Lung (tissue), 12 donors: ENCODE data around the gene PRXL2B. TPM values are rescaled to one million over a fixed set of nuclear protein-coding genes. Genes with fewer than 3 reads are reported as not detected.

ENCODE experiments used
- ATAC-seq: fragments of 200-7000 bp; cut with Tn5 transposase; one replicate; pipeline ENCODE4 v1.9.1; 2020; ENCODE audit warnings: moderate number of reproducible peaks; ENCODE audit not compliant: insufficient read depth, low FRiP score
- DNase-seq, 3 donors: peaks; one replicate each; pipeline ENCODE4 v3.0.0-alpha.2; 2013 to 2017
- H3K27ac ChIP-seq, 2 donors: one replicate each; pipeline ENCODE4 v1.5.1; 2013; ENCODE audit warnings: mild to moderate bottlenecking in 2 of 2, moderate library complexity in 2 of 2, control low read depth in 1 of 2, inconsistent platforms in 1 of 2, low read depth in 1 of 2, low read length in 1 of 2
- H3K27me3 ChIP-seq, 3 donors: one replicate each; pipeline ENCODE4 v1.5.1; 2013; ENCODE audit warnings: low read length in 2 of 3; ENCODE audit not compliant: control insufficient read depth in 3 of 3, insufficient read depth in 3 of 3
- H3K36me3 ChIP-seq, 4 donors: one replicate each; pipeline ENCODE4 v1.5.1; 2013; ENCODE audit warnings: low read length in 4 of 4, mild to moderate bottlenecking in 1 of 4, moderate library complexity in 1 of 4; ENCODE audit not compliant: control insufficient read depth in 4 of 4, insufficient read depth in 4 of 4
- H3K4me1 ChIP-seq, 5 donors: one replicate each; pipeline ENCODE4 v1.5.1; 2013; ENCODE audit warnings: low read length in 5 of 5, mild to moderate bottlenecking in 2 of 5, moderate library complexity in 1 of 5; ENCODE audit not compliant: control insufficient read depth in 5 of 5, insufficient read depth in 5 of 5
- H3K4me3 ChIP-seq: one replicate; pipeline ENCODE4 v1.5.1; 2013; ENCODE audit warnings: mild to moderate bottlenecking, control low read depth, moderate library complexity
- H3K9ac ChIP-seq, 2 donors: one replicate each; pipeline ENCODE4 v1.5.1; 2013; ENCODE audit warnings: low read length in 2 of 2, control low read depth in 1 of 2; ENCODE audit not compliant: insufficient read depth in 1 of 2
- H3K9me3 ChIP-seq, 4 donors: one replicate each; pipeline ENCODE4 v1.5.1; 2013; ENCODE audit warnings: low read length in 3 of 4, mild to moderate bottlenecking in 1 of 4, moderate library complexity in 1 of 4; ENCODE audit not compliant: control insufficient read depth in 4 of 4, insufficient read depth in 3 of 4
- WGBS, 2 donors: extraction: QIAGEN DNeasy Blood & Tissue Kit; methylation state at CpG; one replicate each; pipeline ENCODE4 v1.1.7; 2013; 5-methylcytosine and 5-hydroxymethylcytosine counted together
- polyA plus RNA-seq, 2 donors: library from polyadenylated mRNA; stranded (reverse); fragments of 200-250 nt; gene quantifications; one replicate each; pipeline ENCODE4 v1.2.1, GENCODE V29; 2013
- total RNA-seq, 2 donors: library from RNA; depleted of rRNA in 1 of 2; stranded (reverse); fragments of >200 nt in 1 of 2; gene quantifications; one replicate each; pipeline ENCODE4 v1.2.1, GENCODE V29; 2014 to 2021
- TF ChIP-seq, protein P1 (sequence below): IDR thresholded peaks from 2 replicates; pipeline ENCODE4 v1.5.1; 2012; ENCODE audit warnings: mild to moderate bottlenecking; ENCODE audit errors: control extremely low read depth, extremely low read depth
- donor health status: control.
- donor health status: control.
- donor health status: Bipolar disorder and iron deficiency.
- donor health status: healthy.
- donor health status: DM: yes; HTN: yes; CAD: no.

PRXL2B gene
- total and polyA plus RNA-seq, 4 donors = 17.8 to 39.8 (median 27.0) TPM

DNA sequence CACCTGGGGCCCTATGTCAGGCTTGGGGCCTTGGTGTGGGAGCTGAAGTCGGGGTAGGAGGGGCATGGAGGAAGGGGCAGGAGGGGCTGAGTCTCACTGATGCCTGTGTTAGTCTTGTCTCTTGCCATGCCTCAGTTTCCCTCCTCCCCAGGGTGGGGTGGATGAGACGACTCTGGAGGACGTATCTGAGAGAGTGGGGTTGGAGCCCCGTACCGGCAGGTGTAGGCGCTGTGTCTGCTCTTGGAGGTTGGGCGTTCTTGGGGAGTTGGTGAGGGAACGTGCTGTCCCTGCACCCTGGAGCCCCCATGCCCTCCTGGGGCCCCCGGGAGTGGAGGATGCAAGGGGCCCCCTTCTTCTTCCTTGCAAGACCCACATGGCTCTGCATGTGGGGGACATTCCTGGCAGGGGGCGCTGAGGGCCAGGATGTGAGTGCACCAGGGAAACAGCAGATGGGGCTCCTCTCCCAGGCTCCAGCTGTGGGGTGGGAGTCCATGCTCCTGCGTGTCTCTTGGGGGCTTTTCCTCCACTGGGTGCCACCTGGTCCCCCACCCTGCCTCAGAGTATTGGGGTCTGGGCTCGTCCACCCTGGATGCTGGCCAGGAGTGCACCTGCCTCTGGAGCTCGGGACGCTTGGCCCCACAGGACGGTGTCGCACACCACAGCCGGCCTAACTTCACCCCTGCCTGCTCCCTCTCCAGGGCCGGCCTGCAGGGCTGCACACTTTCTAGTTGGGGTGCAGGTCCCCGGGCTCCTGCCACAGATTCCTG, 31.8 kb upstream of the PRXL2B start:
- H3K27ac ChIP-seq = peak overlapping the region in 1 of 2 donors; percentile 95
- WGBS, 2 donors = 37 to 48% methylated on average over 18 to 19 of the region's 19 CpGs
- H3K27me3 ChIP-seq = no peaks in the 10 kb centered on the region
- peaks cover 0 to 15% (median 0%) of the 10 kb centered on the region in 4 donors for H3K36me3 ChIP-seq
- no peak overlapping the region for H3K9ac ChIP-seq
- H3K4me3 ChIP-seq = no peak overlapping the region
- H3K4me1 ChIP-seq = peaks cover 0 to 32% (median 16%) of the 10 kb centered on the region in 5 donors
- H3K9me3 ChIP-seq = no peaks in the 10 kb centered on the region
- TF ChIP-seq, protein P1, sequence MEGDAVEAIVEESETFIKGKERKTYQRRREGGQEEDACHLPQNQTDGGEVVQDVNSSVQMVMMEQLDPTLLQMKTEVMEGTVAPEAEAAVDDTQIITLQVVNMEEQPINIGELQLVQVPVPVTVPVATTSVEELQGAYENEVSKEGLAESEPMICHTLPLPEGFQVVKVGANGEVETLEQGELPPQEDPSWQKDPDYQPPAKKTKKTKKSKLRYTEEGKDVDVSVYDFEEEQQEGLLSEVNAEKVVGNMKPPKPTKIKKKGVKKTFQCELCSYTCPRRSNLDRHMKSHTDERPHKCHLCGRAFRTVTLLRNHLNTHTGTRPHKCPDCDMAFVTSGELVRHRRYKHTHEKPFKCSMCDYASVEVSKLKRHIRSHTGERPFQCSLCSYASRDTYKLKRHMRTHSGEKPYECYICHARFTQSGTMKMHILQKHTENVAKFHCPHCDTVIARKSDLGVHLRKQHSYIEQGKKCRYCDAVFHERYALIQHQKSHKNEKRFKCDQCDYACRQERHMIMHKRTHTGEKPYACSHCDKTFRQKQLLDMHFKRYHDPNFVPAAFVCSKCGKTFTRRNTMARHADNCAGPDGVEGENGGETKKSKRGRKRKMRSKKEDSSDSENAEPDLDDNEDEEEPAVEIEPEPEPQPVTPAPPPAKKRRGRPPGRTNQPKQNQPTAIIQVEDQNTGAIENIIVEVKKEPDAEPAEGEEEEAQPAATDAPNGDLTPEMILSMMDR = peak; percentile 26
- ATAC-seq (no peak), DNase-seq (peak in 2 of 3 donors; percentile 57 to 64)

DNA sequence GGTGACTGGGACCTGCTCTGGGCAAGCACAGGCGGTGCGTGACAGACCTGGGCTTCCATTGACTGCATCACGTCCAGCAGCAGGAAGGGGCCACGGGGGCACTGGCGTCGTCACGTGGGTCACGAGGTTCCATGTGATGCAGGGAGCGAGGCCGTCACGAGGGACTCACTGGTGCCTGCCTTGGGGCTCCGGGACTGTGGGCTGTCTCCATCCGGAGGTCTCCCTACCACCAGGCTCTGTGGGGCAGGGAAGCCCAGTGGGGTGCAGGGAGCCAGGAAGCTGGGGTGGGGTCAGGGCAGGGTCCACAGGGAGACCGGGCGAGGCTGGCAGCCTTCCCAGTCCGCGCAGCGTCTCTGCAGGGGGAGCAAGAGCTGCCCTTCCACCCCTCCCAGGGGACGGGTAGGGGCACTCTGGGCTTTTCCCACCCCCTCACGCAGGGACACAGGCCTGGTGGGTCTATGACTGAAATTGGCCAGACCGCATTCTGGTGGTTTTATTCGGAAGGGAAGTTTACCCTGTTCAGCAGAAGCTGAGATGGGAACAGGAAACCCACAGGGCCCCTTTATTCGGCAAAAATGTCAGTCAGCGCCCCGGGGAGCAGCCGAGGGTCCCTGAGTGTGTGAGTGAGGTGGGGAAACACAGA, 30.8 kb upstream of the PRXL2B start:
- TF ChIP-seq, protein P1 = no peak
- Histone ChIP-seq H3K9ac (peak overlapping the region; percentile 67 to 82), H3K4me1 (peaks cover 0 to 32% (median 16%) of the 10 kb centered on the region in 5 donors), H3K36me3 (peaks cover 0 to 25% (median 0%) of the 10 kb centered on the region in 4 donors), H3K9me3 (no peaks in the 10 kb centered on the region), H3K4me3 (peak overlapping the region; percentile 73), H3K27me3 (no peaks in the 10 kb centered on the region), H3K27ac (peak overlapping the region; percentile 58 to 95)
- peak; percentile 16 for ATAC-seq
- peak; percentile 51 to 71 (median 57) for DNase-seq
- WGBS, 2 donors = 2 to 3% methylated on average over 26 of the region's 26 CpGs

DNA sequence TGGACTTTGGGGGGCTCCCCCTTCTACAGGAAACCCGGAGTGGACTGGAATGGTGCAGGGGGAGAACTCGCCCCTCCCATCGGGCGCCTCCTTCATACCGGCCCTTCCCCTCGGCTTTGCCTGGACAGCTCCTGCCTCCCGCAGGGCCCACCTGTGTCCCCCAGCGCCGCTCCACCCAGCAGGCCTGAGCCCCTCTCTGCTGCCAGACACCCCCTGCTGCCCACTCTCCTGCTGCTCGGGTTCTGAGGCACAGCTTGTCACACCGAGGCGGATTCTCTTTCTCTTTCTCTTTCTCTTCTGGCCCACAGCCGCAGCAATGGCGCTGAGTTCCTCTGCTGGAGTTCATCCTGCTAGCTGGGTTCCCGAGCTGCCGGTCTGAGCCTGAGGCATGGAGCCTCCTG, 30.3 kb upstream of the PRXL2B start, which contains the start of gene TNFRSF14:
TSS of gene TNFRSF14 (plus strand) at position 95 of the 401 bp plus-strand sequence. CDS start at position 389, 294 bp downstream.
- Histone ChIP-seq H3K4me3 (peak within 1 kb of the TSS; percentile 73), H3K9me3 (no peaks in the 10 kb centered on the region), H3K36me3 (peaks cover 0 to 30% (median 0%) of the 10 kb centered on the region in 4 donors), H3K4me1 (peaks cover 0 to 32% (median 16%) of the 10 kb centered on the region in 5 donors), H3K27ac (peak within 1 kb of the TSS; percentile 58 to 95), H3K27me3 (no peaks in the 10 kb centered on the region), H3K9ac (peak within 1 kb of the TSS; percentile 67 to 82)
- 0% methylated on average over 15 to 16 of the region's 16 CpGs for WGBS, 2 donors
- TF ChIP-seq, protein P1 = no peak
- ATAC-seq (peak; percentile 48), DNase-seq (peak; percentile 66 to 77 (median 74))
